Caco-2 (cell line): ENCODE measurements around the gene BDKRB2. TPM values are rescaled to one million over a fixed set of nuclear protein-coding genes. Genes with fewer than 3 reads are reported as not detected.

Source experiments
- BruUV-seq: library from RNA; stranded (reverse); fragments of 400-500 nt; replicated peaks from 2 replicates; lab custom pipeline; 2021; lab: Mats Ljungman, UMichigan
- CTCF ChIA-PET: fragments of 300-600 bp; sonication (Branson Sonifier 250); formaldehyde crosslinking; loops from one replicate; lab custom pipeline; 2022; ENCODE audit warnings: antibody characterized with exemption; lab: Charles Lee
- POLR2A ChIA-PET: fragments of 300-600 bp; sonication (Branson Sonifier 250); formaldehyde crosslinking; loops from one replicate; lab custom pipeline; 2022; ENCODE audit warnings: antibody characterized with exemption; lab: Charles Lee
- DNase-seq, 2 experiments: peaks; one replicate each; pipeline versions ENCODE4 v3.0.0 to v3.0.0-alpha.2; 2020 to 2022
- H3K27me3 ChIP-seq: replicated peaks from 2 replicates; pipeline ENCODE4 v1.6.0; 2011; ENCODE audit warnings: low read length; ENCODE audit not compliant: control insufficient read depth, insufficient read depth
- H3K36me3 ChIP-seq: 2 replicates; pipeline ENCODE4 v1.5.1; 2011; ENCODE audit warnings: low read length; ENCODE audit not compliant: control insufficient read depth, insufficient read depth
- H3K4me1 ChIP-seq: fragments of 250-450 bp; sonication (Bioruptor Pico); 2 replicates; pipeline ENCODE4 v1.5.1; 2020; ENCODE audit warnings: mild to moderate bottlenecking
- H3K4me3 ChIP-seq: 2 replicates; pipeline ENCODE4 v1.5.1; 2011; ENCODE audit warnings: low read depth, mild to moderate bottlenecking, control low read depth, low read length
- H3K9me3 ChIP-seq: fragments of 250-450 bp; sonication (Bioruptor Pico); 2 replicates; pipeline ENCODE4 v1.5.1; 2020; ENCODE audit warnings: mild to moderate bottlenecking, moderate library complexity
- H3K27ac Mint-ChIP-seq: one replicate; pipeline ENCODE4 v1.8.0; 2022; ENCODE audit warnings: mixed read lengths; ENCODE audit not compliant: unreplicated experiment
- H3K27me3 Mint-ChIP-seq: one replicate; pipeline ENCODE4 v1.8.0; 2022; ENCODE audit warnings: mixed read lengths; ENCODE audit not compliant: insufficient read depth, unreplicated experiment
- H3K36me3 Mint-ChIP-seq: one replicate; pipeline ENCODE4 v1.8.0; 2022; ENCODE audit warnings: mild to moderate bottlenecking, mixed read lengths; ENCODE audit not compliant: insufficient read depth, unreplicated experiment
- H3K4me1 Mint-ChIP-seq: one replicate; pipeline ENCODE4 v1.8.0; 2022; ENCODE audit warnings: low read depth, mixed read lengths; ENCODE audit not compliant: unreplicated experiment
- H3K4me3 Mint-ChIP-seq: one replicate; pipeline ENCODE4 v1.8.0; 2022; ENCODE audit warnings: mild to moderate bottlenecking, moderate library complexity, mixed read lengths; ENCODE audit not compliant: unreplicated experiment
- H3K9me3 Mint-ChIP-seq: one replicate; pipeline ENCODE4 v1.8.0; 2022; ENCODE audit warnings: mixed read lengths; ENCODE audit not compliant: unreplicated experiment
- intact Hi-C: fragments of 100-400 bp; cut with micrococcal nuclease; formaldehyde crosslinking; loops from one replicate; pipeline ENCODE4 v1.10.0; 2022; ENCODE audit not compliant: unreplicated experiment
- total RNA-seq: library from RNA; stranded (reverse); gene quantifications from 2 replicates; pipeline ENCODE4 v1.2.3, GENCODE V29; 2022
- TF ChIP-seq, protein P1 (sequence below), 2 experiments: fragments of 200-600 bp in 1 of 2; IDR thresholded peaks; 1 replicate in 1 of 2; 2 replicates in 1 of 2; pipeline versions ENCODE4 v1.5.1 to v1.8.0; 2011 to 2022; ENCODE audit warnings: antibody characterized with exemption in 1 of 2, control low read depth in 1 of 2, inconsistent platforms in 1 of 2, low read depth in 1 of 2, low read length in 1 of 2, mild to moderate bottlenecking in 1 of 2, moderate library complexity in 1 of 2; ENCODE audit not compliant: insufficient read depth in 1 of 2, severe bottlenecking in 1 of 2, unreplicated experiment in 1 of 2

BDKRB2 gene
- total RNA-seq, 1 experiment from 2014 or later, result 2.0 TPM

DNA sequence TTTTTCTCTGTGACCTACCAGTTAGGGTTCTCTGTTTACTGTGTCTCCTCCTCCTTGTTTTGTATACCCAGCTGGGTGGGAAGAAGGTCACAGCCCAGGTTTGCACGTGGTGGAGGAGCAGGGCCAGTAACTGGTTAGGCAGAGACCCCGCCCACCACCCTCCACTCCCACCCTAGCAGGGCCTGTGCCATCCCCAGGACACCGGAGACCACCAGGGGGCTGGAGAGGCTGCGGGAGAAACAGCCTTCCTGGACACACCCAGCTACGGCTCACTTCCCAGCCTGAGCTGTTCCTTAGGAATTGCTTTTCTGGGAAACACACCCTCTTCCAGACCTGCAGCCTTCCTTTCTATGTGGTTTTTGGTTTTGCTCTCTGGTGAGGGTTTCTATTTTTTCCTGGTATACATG, 21.1 kb downstream of the BDKRB2 start:
- TF ChIP-seq, protein P1, sequence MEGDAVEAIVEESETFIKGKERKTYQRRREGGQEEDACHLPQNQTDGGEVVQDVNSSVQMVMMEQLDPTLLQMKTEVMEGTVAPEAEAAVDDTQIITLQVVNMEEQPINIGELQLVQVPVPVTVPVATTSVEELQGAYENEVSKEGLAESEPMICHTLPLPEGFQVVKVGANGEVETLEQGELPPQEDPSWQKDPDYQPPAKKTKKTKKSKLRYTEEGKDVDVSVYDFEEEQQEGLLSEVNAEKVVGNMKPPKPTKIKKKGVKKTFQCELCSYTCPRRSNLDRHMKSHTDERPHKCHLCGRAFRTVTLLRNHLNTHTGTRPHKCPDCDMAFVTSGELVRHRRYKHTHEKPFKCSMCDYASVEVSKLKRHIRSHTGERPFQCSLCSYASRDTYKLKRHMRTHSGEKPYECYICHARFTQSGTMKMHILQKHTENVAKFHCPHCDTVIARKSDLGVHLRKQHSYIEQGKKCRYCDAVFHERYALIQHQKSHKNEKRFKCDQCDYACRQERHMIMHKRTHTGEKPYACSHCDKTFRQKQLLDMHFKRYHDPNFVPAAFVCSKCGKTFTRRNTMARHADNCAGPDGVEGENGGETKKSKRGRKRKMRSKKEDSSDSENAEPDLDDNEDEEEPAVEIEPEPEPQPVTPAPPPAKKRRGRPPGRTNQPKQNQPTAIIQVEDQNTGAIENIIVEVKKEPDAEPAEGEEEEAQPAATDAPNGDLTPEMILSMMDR (IDR thresholded peaks at IDR 0.05; ENCODE audit: insufficient read depth in 1 of 2, low read depth in 1 of 2, low read length in 1 of 2, severe bottlenecking in 1 of 2, unreplicated experiment in 1 of 2), result peak in 1 of 2 experiments; percentile 58
- Mint-ChIP-seq H3K4me1 (peaks cover 5% of the 10 kb centered on the region), H3K36me3 (no peaks in the 10 kb centered on the region), H3K4me3 (no peak overlapping the region), H3K27ac (peak overlapping the region; percentile 48), H3K27me3 (no peaks in the 10 kb centered on the region), H3K9me3 (no peaks in the 10 kb centered on the region)
- intact Hi-C loops, result loop anchor here (5.0 kb wide), 1 partner anchor 42 kb away; no protein-coding TSS in a partner anchor
- ChIA-PET CTCF (interaction anchor here (1.5 kb wide), 1 partner anchor 125 kb away, joined by 8 read pairs; no protein-coding TSS in a partner anchor), POLR2A (no interaction called here)
- H3K36me3 ChIP-seq, result no peaks in the 10 kb centered on the region
- H3K9me3 ChIP-seq, result no peaks in the 10 kb centered on the region
- no peak overlapping the region for H3K4me3 ChIP-seq
- H3K4me1 ChIP-seq, result peaks cover 16% of the 10 kb centered on the region
- no peaks in the 10 kb centered on the region for H3K27me3 ChIP-seq
- DNase-seq, result peak; percentile 63 to 72
- no TSS peak for BruUV-seq

DNA sequence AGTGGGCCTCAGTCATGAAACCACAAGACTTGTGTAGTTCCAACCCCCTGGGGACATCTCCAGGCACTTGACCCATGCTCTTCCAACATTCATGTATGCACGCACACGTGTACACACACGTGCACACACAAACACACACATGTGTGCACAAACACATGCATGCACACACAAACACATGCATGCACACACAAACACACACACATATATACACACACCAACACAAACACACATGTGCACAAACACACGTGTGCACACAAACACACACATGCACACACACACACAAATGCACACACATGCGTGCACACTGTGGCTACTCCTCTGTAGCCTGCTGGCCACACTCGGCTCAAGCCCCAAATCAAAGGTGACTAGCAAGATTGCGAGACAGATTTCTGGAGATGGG, 22.8 kb downstream of the BDKRB2 start:
- CTCF ChIA-PET, result no interaction called here
- Mint-ChIP-seq H3K4me1 (peaks cover 5% of the 10 kb centered on the region), H3K36me3 (no peaks in the 10 kb centered on the region)

DNA sequence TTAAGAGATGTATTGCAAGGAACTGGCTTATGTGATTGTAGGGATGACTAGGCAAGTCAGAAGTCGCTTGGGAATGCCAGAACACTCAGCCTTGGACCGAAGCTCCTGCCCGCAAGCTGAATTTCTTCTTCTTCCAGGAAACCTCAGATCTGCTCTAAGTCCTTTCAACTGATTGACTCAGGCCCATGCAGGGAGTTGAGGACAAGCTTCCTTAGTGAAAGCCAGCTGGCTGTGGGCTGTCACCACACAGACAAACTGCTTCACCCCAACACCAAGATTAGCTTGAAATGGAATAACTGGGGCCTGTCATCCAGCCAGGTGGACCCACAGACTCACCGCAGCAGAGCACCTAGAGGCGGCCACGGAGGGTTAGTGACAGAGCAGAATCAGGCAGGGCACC, 24.7 kb downstream of the BDKRB2 start:
- Mint-ChIP-seq H3K36me3 (no peaks in the 10 kb centered on the region), H3K9me3 (no peaks in the 10 kb centered on the region), H3K4me3 (no peak overlapping the region), H3K27me3 (no peaks in the 10 kb centered on the region), H3K27ac (no peak overlapping the region), H3K4me1 (no peaks in the 10 kb centered on the region)
- Histone ChIP-seq H3K4me3 (no peak overlapping the region), H3K27me3 (no peaks in the 10 kb centered on the region), H3K4me1 (peaks cover 18% of the 10 kb centered on the region), H3K36me3 (no peaks in the 10 kb centered on the region), H3K9me3 (no peaks in the 10 kb centered on the region)
- ChIA-PET POLR2A (no interaction called here), CTCF (no interaction called here)
- no peak for DNase-seq
- intact Hi-C loops, result loop anchor here (5.0 kb wide), 1 partner anchor 38 kb away; no protein-coding TSS in a partner anchor
- TF ChIP-seq, protein P1 (IDR thresholded peaks at IDR 0.05; ENCODE audit: insufficient read depth in 1 of 2, low read depth in 1 of 2, low read length in 1 of 2, severe bottlenecking in 1 of 2, unreplicated experiment in 1 of 2), result no peak
- no TSS peak for BruUV-seq

More for the DNA sequence above, 22.8 kb downstream of the BDKRB2 start:
- Mint-ChIP-seq H3K27me3 (no peaks in the 10 kb centered on the region), H3K27ac (no peak overlapping the region), H3K9me3 (no peaks in the 10 kb centered on the region), H3K4me3 (no peak overlapping the region)
- POLR2A ChIA-PET, result no interaction called here
- Histone ChIP-seq H3K9me3 (no peaks in the 10 kb centered on the region), H3K27me3 (no peaks in the 10 kb centered on the region), H3K36me3 (no peaks in the 10 kb centered on the region), H3K4me1 (peaks cover 16% of the 10 kb centered on the region), H3K4me3 (no peak overlapping the region)
- no TSS peak for BruUV-seq
- DNase-seq, result no peak
- TF ChIP-seq, protein P1 (IDR thresholded peaks at IDR 0.05; ENCODE audit: insufficient read depth in 1 of 2, low read depth in 1 of 2, low read length in 1 of 2, severe bottlenecking in 1 of 2, unreplicated experiment in 1 of 2), result no peak
- intact Hi-C loops, result loop anchor here (5.0 kb wide), 1 partner anchor 40 kb away; no protein-coding TSS in a partner anchor
